ENCODE measurements around the gene CD164L2.
A peak's percentile ranks its signal among the peaks of the same experiment; 100 is the strongest.

CD164L2 gene

DNA sequence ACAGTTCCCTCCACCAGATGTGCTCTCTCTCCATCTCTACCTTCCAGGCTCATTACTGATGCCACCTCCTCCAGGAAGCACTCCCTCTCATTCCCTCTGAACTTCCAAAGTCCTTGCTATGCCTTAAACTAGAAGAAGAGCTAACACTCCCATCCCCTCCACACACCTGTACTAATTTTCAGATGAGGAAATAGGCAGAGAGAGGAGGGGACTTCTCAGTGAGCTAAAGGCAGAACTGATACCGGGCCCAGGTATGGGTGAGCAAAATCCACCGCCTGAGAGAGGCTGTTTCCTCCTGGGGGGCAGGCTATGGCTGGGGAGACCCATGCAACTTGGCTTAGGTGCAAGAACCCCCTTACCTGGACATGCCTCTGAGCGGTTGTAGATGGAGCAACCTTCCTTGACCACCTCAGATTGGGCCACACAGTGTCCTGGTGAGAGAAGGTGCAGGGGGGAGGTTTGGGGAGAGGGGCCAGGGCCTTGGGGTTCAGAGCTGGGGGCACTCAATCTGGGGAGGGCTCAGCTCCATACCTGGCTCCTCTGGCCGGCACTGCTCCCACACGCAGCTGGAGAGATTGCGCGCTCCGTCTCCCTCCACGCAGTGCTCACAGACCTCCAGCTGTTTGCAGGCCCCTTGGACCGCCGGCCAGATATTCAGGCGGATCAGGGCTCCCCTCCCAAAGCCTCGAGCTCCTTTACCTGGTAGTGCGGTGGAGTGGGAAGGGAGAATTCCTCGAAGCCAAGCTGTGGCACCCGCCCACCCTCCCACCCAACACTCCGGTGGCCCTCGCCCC lies 967 bp downstream of the CD164L2 start:
- no peak overlapping the region for H3K4me3 ChIP-seq (ENCODE audit: low read depth, low read length)
- no peaks in the 10 kb centered on the region for H3K36me3 ChIP-seq (ENCODE audit: control insufficient read depth, insufficient read depth, low read length)
- no peaks in the 10 kb centered on the region for H3K79me2 ChIP-seq
- H3K9me3 ChIP-seq (ENCODE audit: control insufficient read depth, low read length): no peaks in the 10 kb centered on the region
- no peak overlapping the region for H3K27ac ChIP-seq
- no peaks in the 10 kb centered on the region for H3K4me1 ChIP-seq
- TF ChIP-seq CTCF (IDR thresholded peaks at IDR 0.05): no peak
- no peak overlapping the region for H3K9ac ChIP-seq
- no peak overlapping the region for H3K4me2 ChIP-seq (ENCODE audit: low read length)
- no peaks in the 10 kb centered on the region for H3K27me3 ChIP-seq (ENCODE audit: control insufficient read depth, insufficient read depth, low read length)
- H2AFZ ChIP-seq: no peak overlapping the region

- Histone ChIP-seq H3K27ac (no peak overlapping the region), H3K4me3 (ENCODE audit: low read depth, low read length) (no peak overlapping the region)
- TF ChIP-seq CTCF (IDR thresholded peaks at IDR 0.05): no peak
Measured at GRCh38 chr1:27380766-27381733, 2.1 kb downstream of the CD164L2 start.

DNA sequence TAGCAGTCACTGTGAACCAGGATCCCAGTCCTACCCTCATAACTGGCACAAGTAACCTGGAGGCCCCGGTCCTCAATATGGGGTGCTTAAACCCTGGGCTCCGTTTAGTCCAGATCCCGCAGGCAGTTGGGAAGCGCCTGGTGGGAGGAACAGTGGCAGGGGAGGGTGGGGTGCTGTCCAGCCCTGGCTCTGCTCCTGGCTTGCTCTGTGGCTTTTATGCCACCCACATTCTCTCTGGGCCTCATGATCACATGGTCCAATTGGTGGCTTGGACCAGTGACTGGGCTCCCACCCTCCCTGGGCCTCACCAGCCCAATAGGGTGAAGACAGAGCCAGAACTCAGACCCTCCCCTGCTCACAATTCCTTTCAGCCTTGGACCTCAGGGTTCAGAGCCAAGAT lies 2.9 kb downstream of the CD164L2 start:
- Histone ChIP-seq H3K9ac (no peak overlapping the region), H3K4me2 (ENCODE audit: low read length) (no peak overlapping the region), H3K4me1 (no peaks in the 10 kb centered on the region), H3K27ac (no peak overlapping the region), H3K36me3 (ENCODE audit: control insufficient read depth, insufficient read depth, low read length) (no peaks in the 10 kb centered on the region), H3K4me3 (ENCODE audit: low read depth, low read length) (no peak overlapping the region), H3K27me3 (ENCODE audit: control insufficient read depth, insufficient read depth, low read length) (no peaks in the 10 kb centered on the region), H2AFZ (no peak overlapping the region), H3K9me3 (ENCODE audit: control insufficient read depth, low read length) (no peaks in the 10 kb centered on the region), H3K79me2 (no peaks in the 10 kb centered on the region)
- TF ChIP-seq CTCF (IDR thresholded peaks at IDR 0.05): no peak

More at GRCh38 chr1:27380766-27381733, 2.1 kb downstream of the CD164L2 start:
- no peaks in the 10 kb centered on the region for H3K9me3 ChIP-seq (ENCODE audit: control insufficient read depth, low read length)
- no peak overlapping the region for H3K9ac ChIP-seq
- peak overlapping the region; percentile 11 for H2AFZ ChIP-seq
- H3K27me3 ChIP-seq (ENCODE audit: control insufficient read depth, insufficient read depth, low read length): no peaks in the 10 kb centered on the region
- no peaks in the 10 kb centered on the region for H3K79me2 ChIP-seq
- no peaks in the 10 kb centered on the region for H3K36me3 ChIP-seq (ENCODE audit: control insufficient read depth, insufficient read depth, low read length)
- H3K4me1 ChIP-seq: no peaks in the 10 kb centered on the region
- H3K4me2 ChIP-seq (ENCODE audit: low read length): no peak overlapping the region

DNA sequence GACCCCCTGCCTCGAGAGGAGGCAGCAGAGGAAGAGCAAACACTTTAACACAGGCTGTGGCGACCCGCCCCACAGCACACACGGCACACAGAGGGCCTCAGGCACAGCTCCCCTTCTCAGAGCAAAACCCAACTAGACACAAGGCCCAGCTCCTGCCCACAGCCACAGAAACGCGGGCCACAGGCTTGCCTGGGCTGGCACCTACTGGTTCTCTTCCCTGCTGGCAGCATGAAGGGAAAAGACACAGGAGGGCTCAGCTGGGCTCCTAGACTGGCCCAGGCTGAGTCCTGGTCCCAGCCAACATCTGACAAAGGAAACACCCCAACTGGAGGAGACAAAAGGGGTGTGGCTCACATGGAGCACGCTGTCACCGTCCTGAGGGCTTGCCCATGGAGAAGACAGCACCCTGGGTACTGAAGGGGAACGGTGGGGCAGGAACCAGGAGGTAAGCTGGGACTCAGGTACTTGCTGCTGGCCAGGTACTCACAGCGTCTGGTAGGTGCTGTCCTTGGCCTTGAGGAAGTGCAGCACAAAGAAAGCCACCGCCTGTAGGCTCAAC lies 3.5 kb downstream of the CD164L2 start:
- Histone ChIP-seq H3K9ac (no peak overlapping the region), H3K4me3 (ENCODE audit: low read depth, low read length) (no peak overlapping the region), H3K79me2 (no peaks in the 10 kb centered on the region), H2AFZ (no peak overlapping the region), H3K4me2 (ENCODE audit: low read length) (no peak overlapping the region), H3K27me3 (ENCODE audit: control insufficient read depth, insufficient read depth, low read length) (no peaks in the 10 kb centered on the region), H3K36me3 (ENCODE audit: control insufficient read depth, insufficient read depth, low read length) (no peaks in the 10 kb centered on the region), H3K9me3 (ENCODE audit: control insufficient read depth, low read length) (no peaks in the 10 kb centered on the region), H3K27ac (no peak overlapping the region), H3K4me1 (no peaks in the 10 kb centered on the region)
- TF ChIP-seq CTCF (IDR thresholded peaks at IDR 0.05): no peak
